Left lung (tissue), 10 donors: ENCODE measurements around the gene PTPRN2. TPM values are rescaled to one million over a fixed set of nuclear protein-coding genes. Genes with fewer than 3 reads are reported as not detected.

Source experiments
- ATAC-seq: fragments of 200-7000 bp; cut with Tn5 transposase; one replicate; pipeline ENCODE4 v1.9.1; 2020; ENCODE audit warnings: moderate library complexity
- DNase-seq, 4 donors: peaks; one replicate each; pipeline ENCODE4 v3.0.0-alpha.2; 2013 to 2020
- H3K27ac ChIP-seq, 2 donors: fragments of 200-600 bp; sonication (generic) in 1 of 2; one replicate each; pipeline versions ENCODE4 v1.5.0 to v1.8.0; 2020 to 2021
- H3K27me3 ChIP-seq, 2 donors: fragments of 200-600 bp; sonication (generic) in 1 of 2; one replicate each; pipeline versions ENCODE4 v1.5.0 to v1.8.0; 2020 to 2021
- H3K36me3 ChIP-seq, 2 donors: fragments of 200-600 bp; sonication (generic) in 1 of 2; one replicate each; pipeline versions ENCODE4 v1.5.0 to v1.8.0; 2020 to 2021
- H3K4me1 ChIP-seq, 2 donors: fragments of 200-600 bp; one replicate each; pipeline ENCODE4 v1.8.0; 2021
- H3K4me3 ChIP-seq, 2 donors: fragments of 200-600 bp; sonication (generic) in 1 of 2; one replicate each; pipeline versions ENCODE4 v1.5.0 to v1.8.0; 2020 to 2021; ENCODE audit warnings: mild to moderate bottlenecking in 1 of 2
- H3K9me3 ChIP-seq, 2 donors: fragments of 200-600 bp; sonication (generic) in 1 of 2; one replicate each; pipeline versions ENCODE4 v1.5.0 to v1.8.0; 2020 to 2021
- CTCF ChIP-seq, 2 donors: fragments of 200-600 bp; sonication (generic) in 1 of 2; IDR thresholded peaks; one replicate each; pipeline versions ENCODE4 v1.5.0 to v1.8.0; 2021; ENCODE audit warnings: antibody characterized with exemption in 2 of 2
- intact Hi-C, 2 donors: fragments of 100-400 bp; cut with DNase I; formaldehyde crosslinking; loops; one replicate each; pipeline versions ENCODE4 v1.11.2 to v1.14.2; 2022
- polyA plus RNA-seq, 6 donors: library from polyadenylated mRNA; unstranded; fragments of 120-200 nt; gene quantifications; one replicate each; pipeline ENCODE4 v1.2.1, GENCODE V29; 2013; ENCODE audit not compliant: insufficient read length in 6 of 6
- total RNA-seq, 2 donors: library from RNA; stranded (reverse); fragmentation: NEBNext Ultra II Directional; extraction: Animal tissue kit (Norgen Biotek cat#: 25700); gene quantifications; one replicate each; pipeline ENCODE4 v1.2.1, GENCODE V29; 2021
- donor health status: DM: no; HTN: yes; CAD: no.
- donor health status: DM: no; HTN: no; CAD: no.

The PTPRN2 gene
- total and polyA plus RNA-seq, 8 donors, result 4.0 to 7.8 (median 6.8) TPM

GRCh38 chr7:157865351-157866165 lies 722.1 kb downstream of the PTPRN2 start:
- no peak for TF ChIP-seq CTCF (IDR thresholded peaks at IDR 0.05)
- Histone ChIP-seq H3K4me1 (no peaks in the 10 kb centered on the region), H3K4me3 (no peak overlapping the region), H3K36me3 (peaks cover 0 to 7% of the 10 kb centered on the region in 2 donors), H3K9me3 (peaks cover 0 to 2% of the 10 kb centered on the region in 2 donors), H3K27me3 (peaks cover 0 to 5% of the 10 kb centered on the region in 2 donors), H3K27ac (no peak overlapping the region)
- ATAC-seq, result no peak
- intact Hi-C loops, result no loop called here
- no peak for DNase-seq

GRCh38 chr7:157864911-157865310 lies 722.7 kb downstream of the PTPRN2 start:
- Histone ChIP-seq H3K4me1 (no peaks in the 10 kb centered on the region), H3K27me3 (peaks cover 0 to 11% of the 10 kb centered on the region in 2 donors), H3K9me3 (peaks cover 0 to 2% of the 10 kb centered on the region in 2 donors), H3K27ac (no peak overlapping the region), H3K4me3 (no peak overlapping the region), H3K36me3 (peaks cover 0 to 7% of the 10 kb centered on the region in 2 donors)
- DNase-seq (no peak), ATAC-seq (no peak)
- intact Hi-C loops, result no loop called here
- no peak for TF ChIP-seq CTCF (IDR thresholded peaks at IDR 0.05)

GRCh38 chr7:157863906-157864810 lies 723.5 kb downstream of the PTPRN2 start:
- peaks cover 0 to 12% of the 10 kb centered on the region in 2 donors for H3K27me3 ChIP-seq
- peaks cover 0 to 7% of the 10 kb centered on the region in 2 donors for H3K36me3 ChIP-seq
- peaks cover 0 to 2% of the 10 kb centered on the region in 2 donors for H3K9me3 ChIP-seq
- H3K27ac ChIP-seq, result no peak overlapping the region
- H3K4me3 ChIP-seq, result no peak overlapping the region
- no peak for TF ChIP-seq CTCF (IDR thresholded peaks at IDR 0.05)
- ATAC-seq, result no peak
- no peak for DNase-seq
- no peaks in the 10 kb centered on the region for H3K4me1 ChIP-seq
- intact Hi-C loops, result no loop called here

GRCh38 chr7:157863176-157863575 lies 724.4 kb downstream of the PTPRN2 start:
- peaks cover 0 to 2% of the 10 kb centered on the region in 2 donors for H3K9me3 ChIP-seq
- intact Hi-C loops, result no loop called here
- ATAC-seq, result no peak

More at GRCh38 chr7:157863176-157863575, 724.4 kb downstream of the PTPRN2 start:
- H3K4me1 ChIP-seq, result no peaks in the 10 kb centered on the region
- no peak for TF ChIP-seq CTCF (IDR thresholded peaks at IDR 0.05)
- no peak for DNase-seq
- H3K27ac ChIP-seq, result no peak overlapping the region
- H3K27me3 ChIP-seq, result peaks cover 0 to 12% of the 10 kb centered on the region in 2 donors
- no peak overlapping the region for H3K4me3 ChIP-seq
- H3K36me3 ChIP-seq, result peaks cover 0 to 7% of the 10 kb centered on the region in 2 donors
